Measurements from ENCODE around the gene KRR1.
"Not testable (repeated sequence)": the region's sequence is repeated elsewhere in the genome, so short reads cannot be mapped to it uniquely, and the experiment has no call there.

Gene KRR1

DNA sequence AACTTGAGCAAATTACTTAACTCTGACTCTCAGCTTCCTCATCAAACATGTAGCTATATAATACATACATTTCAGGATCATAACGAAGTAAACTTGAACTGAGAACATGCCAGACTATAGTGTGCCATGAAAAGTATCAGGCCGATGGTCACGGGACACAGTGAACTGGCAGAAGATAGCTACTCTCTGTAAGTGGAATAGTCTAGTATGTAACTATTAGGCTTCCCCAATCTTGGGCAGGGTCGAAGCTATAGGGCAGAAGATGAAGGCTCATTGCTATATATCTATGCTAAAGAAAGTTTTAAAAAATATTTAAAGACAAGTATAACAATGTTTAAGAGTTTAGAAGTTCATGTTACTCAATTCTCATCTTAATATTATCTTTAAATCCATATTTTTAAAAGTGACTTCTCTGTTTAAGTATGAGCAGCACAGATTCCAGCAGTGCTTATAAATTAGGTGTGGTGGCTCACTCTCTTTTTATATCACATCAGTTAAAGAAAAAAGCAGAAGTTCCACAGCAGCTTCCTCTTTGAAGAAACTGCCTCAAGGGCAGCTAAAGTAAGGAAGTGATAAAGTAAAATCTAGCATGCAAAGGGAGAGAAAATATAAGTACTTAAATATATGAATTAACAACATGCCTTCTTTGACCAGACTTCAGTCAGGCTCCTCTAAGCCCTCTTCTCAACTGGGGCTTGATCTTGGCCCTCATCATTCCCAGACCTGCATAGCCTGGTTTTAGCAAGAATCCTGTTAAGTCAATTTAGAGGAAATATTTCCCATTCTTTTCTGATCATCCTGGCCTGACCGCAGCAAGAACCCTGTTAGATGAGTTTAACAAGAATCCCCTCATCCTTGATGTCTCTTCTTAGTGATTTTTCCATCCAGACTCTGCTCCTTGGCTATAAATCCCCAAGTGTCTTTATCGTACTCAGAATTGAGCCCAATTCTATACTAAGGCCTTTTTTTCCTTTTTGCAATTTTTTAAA, 39.2 kb downstream of the KRR1 start:
- DNase-seq: no peak

DNA sequence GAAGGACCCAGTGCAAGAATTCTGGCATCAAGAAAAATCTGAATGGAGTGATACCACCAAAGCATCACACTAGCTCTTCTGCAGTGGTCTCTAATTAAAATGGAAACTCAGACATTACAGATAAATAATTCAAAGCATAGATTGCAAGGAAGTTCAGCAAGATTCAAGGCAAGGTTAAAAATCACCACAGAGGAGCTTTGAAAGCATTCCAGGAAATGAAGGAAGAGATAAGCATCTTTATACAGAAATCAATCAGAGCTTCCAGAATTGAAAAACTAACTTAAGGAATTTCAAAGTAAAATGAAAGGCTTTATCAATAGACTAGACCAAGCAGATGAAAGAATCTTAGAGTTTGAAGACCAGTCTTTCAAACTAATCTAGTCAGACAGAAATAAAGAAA, 51.2 kb downstream of the KRR1 start:
- DNase-seq: no peak

DNA sequence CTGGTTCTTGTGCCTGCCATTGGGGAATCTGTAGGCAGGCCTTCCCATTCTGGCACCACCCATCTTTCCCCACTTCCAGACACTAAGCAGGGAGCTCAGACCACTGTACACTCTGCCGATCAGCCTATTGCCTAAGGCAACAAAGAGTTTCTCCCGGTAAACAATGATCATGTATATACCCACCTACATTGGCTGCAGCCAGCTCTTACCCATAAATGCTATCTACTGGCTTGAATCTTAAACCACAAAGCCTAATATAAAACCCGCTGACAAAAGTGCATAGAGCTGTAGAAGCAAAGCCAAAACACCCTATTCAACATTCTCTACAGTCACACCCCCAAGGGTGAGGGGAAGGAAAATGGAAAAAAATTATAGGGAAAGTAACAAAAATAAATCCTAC, 51.7 kb downstream of the KRR1 start:
- DNase-seq: no peak

DNA sequence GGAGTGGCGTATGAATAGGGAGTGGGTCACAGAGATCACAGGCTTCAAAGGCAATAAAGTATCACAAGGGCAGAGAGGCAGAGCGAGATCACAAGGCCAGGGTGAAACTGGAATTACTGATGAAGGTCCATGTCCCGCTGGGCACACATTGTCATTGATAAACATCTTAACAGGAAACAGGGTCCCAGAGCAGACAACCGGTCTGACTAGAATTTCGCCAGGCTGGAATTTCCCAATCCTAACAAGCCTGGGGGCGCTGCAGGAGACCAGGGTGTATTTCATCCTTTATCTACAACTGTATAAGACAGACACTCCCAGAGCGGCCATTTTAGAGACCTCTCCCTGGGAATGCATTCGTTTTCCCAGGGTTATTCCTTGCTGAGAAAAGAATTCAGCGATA, 53.5 kb downstream of the KRR1 start:
- DNase-seq: not testable (repeated sequence)

DNA sequence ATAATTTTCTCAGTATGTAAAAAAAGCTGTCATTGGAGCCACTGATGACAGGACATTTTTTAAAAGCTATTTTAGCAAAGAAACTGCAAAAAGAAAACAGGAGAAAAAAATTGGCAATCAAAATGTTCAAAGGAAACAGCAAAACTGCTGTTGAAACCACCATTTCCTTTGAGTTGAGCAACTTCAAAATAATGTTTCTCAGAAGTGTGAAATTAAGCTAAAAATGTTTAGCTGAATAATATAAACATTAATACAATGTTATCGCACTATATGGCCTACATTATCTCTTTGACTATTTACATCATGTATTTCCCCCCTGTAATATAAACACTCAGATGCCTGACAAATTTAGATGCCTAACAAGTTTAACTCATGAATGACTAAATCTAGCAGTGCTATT, 54.2 kb downstream of the KRR1 start:
- DNase-seq: no peak

DNA sequence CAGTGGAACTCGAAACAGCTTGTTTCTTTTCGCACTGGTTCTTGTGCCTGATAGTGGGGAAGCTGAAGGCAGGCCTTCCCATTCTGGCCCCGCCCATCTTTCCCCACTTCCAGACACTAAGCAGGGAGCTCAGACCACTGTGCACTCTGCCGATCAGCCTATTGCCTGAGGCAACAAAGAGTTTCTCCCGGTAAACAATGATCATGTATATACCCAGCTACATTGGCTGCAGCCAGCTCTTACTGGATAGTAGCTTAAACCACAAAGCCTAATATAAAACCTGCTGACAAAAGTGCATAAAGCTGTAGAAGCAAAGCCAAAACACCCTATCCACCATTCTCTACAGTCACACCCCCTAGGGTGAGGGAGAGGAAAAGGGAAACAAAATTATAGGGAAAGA, 55.6 kb downstream of the KRR1 start:
- no peak for DNase-seq

DNA sequence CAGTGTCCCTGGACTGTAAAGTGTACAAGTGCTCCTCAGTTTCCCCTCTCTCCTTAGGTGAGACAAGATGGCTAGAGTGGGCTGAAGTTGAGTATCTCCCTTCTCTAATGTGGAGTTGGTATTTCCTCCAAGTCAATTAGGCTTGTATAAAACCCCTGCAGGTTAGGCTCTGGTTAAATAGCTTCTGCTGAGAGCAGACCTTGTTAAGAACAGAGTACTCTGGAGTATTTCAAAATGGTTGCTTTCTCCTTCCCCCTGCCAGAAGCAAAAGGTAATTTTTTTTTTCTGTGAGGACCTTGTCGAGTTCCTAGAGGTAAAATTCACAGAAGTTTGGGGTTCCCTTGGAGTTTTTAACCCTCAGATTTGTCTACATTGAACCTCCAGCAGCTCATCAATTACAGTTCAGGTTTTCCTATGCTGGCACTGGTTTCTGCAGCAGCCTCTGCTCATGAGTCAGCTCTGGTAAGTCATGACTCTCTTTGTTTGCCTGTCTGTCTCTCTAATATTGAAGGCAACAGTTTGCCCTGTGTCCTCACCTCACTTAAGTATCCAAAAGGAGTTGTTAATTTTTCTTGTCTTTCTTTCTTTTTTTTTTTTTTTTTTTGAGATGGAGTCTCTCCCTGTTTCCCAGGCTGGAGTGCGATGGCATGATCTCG, 58.6 kb downstream of the KRR1 start:
- no peak for DNase-seq

DNA sequence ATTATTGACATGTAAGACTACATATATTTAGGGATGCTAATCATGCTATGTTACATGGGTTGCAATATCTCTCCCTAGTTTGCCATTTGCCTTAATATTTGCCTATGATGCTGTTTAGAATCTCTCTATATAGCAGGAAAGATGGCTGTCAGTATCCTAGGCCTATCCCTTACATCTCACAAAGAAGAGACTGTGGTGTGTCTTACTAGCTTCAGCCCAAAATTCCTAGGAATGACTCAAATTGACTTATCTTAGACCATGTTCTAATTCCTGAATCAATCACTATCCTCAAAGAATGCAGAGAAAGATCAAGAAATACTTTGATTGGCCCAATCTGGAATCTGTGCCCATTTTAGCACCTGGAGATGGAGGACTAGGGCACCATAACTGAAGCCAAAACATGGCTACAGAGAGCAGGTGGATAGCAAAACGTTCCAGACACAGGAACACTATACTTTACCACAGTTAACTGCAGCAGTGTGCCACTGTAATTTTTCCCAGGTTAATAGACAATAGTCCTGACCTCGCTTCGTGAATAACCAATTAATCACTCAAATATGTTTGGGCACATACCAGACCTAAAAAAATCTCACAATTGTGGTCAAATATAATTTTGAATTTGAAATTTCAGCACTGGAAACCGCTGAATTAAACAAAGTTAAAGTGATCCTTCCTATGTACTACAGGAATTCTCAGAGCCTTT, 63.6 kb downstream of the KRR1 start:
- no peak for DNase-seq

DNA sequence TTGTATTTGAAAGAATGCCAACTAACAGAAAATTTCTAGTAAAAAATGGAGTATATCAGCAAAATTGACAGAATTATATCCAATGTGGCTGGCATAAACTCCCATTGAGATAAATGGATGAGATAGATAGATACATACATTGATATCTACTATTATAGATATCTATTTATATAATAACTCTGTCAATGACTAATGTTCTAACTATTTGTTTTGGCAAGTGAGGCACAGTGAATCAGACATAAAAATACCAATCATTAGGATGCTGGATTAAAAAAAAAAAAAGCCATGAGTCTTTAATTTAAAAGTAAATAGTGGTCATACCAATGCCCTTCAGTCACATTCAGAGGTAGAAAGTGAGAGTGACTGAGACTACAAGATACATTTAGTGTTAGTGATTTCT, 64.6 kb downstream of the KRR1 start:
- peak in 1 of 2 experiments; percentile 17 for DNase-seq

DNA sequence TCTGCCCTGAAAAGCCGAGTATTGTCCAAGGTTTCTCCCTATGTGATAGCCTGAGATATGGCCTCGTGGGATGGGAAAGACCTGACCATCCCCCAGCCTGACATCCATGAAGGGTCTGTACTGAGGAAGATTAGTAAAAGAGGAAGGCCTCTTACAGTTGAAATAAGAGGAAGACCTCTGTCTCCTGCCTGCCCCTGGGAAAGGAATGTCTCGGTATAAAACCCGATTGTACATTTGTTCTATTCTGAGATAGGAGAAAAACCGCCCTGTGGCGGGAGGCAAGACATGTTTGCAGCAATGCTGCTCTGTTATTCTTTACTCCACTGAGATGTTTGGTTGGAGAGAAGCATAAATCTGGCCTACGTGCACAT, 66.3 kb downstream of the KRR1 start:
- not testable (repeated sequence) for DNase-seq

DNA sequence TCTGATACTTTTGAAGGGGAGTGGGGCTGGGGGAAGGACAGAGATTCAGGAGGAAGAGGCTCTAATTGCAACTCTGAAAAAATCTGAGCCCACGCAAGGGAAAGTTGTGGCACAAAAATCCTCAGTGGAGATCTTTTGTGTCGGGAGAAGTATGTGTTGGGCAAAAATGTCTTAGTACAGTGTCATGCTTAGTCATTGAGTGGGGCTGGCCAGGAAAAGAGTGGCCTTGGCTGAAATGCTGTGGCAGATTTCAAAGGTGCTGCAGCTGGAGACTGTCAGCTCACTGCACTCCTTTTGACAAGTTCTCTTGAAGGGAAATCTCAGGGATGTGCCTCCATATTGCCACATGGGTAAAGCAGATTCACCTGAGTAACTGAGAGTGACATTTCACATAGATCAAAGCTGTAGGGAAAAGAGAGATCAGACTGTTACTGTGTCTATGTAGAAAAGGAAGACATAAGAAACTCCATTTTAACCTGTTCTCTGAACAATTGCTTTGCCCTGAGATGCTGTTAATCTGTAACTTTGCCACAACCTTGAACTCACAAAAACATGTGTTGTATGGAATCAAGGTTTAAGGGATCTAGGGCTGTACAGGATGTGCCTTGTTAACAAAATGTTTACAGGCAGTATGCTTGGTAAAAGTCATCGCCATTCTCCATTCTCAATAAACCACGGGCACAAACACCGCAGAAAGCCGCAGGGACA, 66.8 kb downstream of the KRR1 start:
- no peak for DNase-seq

DNA sequence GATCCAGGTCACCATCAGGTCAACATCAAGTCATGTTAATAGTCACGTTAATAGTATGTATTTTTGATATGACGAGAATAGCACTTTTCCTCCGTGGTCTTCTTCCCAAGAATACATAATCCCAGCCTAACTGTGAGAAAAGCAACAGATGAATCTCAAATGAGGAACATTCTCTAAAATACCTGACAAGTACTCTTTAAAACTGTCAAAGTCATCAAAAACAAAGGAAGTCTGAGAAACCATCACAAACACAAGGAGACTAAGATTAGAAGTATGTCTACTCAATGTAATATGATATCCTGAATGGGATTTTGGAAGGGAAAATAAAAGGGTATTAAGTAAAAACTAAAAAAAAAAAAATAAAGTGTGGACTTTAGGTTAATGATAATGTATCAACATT, 67.7 kb downstream of the KRR1 start:
- DNase-seq: no peak

DNA sequence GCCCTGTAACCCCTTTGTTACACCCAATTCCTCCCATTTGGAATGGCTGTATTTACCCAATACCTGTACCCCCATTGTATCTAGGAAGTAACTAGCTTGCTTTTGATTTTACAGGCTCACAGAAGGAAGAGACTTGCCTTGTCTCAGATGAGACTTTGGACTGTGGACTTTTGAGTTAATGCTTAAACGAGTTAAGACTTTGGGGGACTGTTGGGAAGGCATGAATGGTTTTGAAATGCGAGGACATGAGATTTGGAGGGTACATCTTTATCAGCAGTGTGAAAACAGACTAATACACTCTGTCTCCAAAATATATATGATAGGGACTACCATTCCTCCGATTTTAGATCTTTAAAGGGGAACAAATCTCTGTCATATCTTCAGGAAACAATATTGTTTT, 69.0 kb downstream of the KRR1 start:
- not testable (repeated sequence) for DNase-seq

DNA sequence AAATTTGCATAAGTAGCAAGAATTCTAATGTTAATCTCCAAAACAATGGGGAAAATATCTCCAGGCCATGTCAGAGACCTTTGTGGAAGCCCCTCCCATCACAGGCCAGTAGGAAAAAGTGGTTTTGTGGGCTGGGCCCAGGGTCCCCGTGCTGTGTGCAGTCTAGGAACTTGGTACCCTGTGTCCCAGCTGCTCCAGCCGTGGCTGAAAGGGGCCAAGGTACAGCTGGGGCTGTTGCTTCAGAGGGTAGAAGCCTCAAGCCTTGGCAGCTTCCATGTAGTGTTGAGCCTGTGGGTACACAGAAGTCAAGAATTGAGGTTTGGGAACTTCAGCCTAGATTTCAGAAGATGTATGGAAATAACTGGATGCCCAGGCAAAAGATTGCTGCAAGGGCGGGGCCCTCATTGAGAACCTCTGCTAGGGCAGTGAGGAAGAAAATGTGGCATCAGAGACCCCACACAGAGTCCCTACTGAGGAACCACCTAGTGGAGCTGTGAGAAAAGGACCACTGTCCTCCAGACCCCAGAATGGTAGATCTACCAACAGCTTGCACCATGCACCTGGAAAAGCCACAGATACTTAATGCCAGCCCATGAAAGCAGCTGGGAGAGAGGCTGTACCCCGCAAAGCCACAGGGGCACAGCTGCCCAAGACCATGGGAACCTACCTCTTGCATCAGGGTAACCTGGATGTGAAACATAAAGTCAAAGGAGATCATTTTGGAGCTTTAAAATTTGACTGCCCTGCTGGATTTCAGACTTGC, 69.5 kb downstream of the KRR1 start:
- DNase-seq: not testable (repeated sequence)

Measured in SW 1271 (cell line).